GM10266 (cell line): ENCODE results near the gene QPCT.

Source experiments
- DNase-seq: peaks from one replicate; pipeline ENCODE4 v3.0.0; 2012; ENCODE audit errors: extremely low spot score
- CTCF ChIP-seq: IDR thresholded peaks from 2 replicates; pipeline ENCODE4 v1.5.1; 2012; ENCODE audit warnings: mild to moderate bottlenecking, low read depth; ENCODE audit not compliant: control insufficient read depth, insufficient read depth; ENCODE audit errors: missing control alignments

QPCT gene

GRCh38 chr2:37319754-37320609, 24.4 kb upstream of the QPCT start:
- no peak for DNase-seq
- TF ChIP-seq CTCF, result no peak

GRCh38 chr2:37321029-37321682, 23.3 kb upstream of the QPCT start:
- no peak for DNase-seq
- no peak for TF ChIP-seq CTCF

- peak; percentile 31 for DNase-seq
- no peak for TF ChIP-seq CTCF
These were observed 22.1 kb upstream of the QPCT start for GRCh38 chr2:37322368-37322767.

GRCh38 chr2:37323176-37323780, 21.2 kb upstream of the QPCT start:
- DNase-seq, result no peak
- TF ChIP-seq CTCF, result no peak

GRCh38 chr2:37323781-37324535, 20.5 kb upstream of the QPCT start:
- peak; percentile 32 for DNase-seq
- TF ChIP-seq CTCF, result no peak

GRCh38 chr2:37324536-37324785, 20.0 kb upstream of the QPCT start:
- peak; percentile 29 for TF ChIP-seq CTCF
- DNase-seq, result no peak
